GM19035 (cell line): ENCODE measurements around the gene PROSER2.

ENCODE experiments used
- ATAC-seq: cut with Tn5 transposase; IDR thresholded peaks from one replicate; pipeline ENCODE4 v1.9.1; 2021; ENCODE audit not compliant: unreplicated experiment

PROSER2 gene, protein sequence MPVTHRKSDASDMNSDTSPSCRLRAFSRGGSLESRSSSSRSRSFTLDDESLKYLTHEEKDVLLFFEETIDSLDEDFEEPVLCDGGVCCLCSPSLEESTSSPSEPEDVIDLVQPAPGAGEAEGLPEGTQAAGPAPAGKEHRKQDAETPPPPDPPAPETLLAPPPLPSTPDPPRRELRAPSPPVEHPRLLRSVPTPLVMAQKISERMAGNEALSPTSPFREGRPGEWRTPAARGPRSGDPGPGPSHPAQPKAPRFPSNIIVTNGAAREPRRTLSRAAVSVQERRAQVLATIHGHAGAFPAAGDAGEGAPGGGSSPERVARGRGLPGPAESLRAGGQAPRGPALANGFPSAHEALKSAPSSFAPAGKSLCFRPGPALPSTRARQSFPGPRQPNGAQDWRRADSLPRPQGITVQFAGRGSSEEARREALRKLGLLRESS

DNA sequence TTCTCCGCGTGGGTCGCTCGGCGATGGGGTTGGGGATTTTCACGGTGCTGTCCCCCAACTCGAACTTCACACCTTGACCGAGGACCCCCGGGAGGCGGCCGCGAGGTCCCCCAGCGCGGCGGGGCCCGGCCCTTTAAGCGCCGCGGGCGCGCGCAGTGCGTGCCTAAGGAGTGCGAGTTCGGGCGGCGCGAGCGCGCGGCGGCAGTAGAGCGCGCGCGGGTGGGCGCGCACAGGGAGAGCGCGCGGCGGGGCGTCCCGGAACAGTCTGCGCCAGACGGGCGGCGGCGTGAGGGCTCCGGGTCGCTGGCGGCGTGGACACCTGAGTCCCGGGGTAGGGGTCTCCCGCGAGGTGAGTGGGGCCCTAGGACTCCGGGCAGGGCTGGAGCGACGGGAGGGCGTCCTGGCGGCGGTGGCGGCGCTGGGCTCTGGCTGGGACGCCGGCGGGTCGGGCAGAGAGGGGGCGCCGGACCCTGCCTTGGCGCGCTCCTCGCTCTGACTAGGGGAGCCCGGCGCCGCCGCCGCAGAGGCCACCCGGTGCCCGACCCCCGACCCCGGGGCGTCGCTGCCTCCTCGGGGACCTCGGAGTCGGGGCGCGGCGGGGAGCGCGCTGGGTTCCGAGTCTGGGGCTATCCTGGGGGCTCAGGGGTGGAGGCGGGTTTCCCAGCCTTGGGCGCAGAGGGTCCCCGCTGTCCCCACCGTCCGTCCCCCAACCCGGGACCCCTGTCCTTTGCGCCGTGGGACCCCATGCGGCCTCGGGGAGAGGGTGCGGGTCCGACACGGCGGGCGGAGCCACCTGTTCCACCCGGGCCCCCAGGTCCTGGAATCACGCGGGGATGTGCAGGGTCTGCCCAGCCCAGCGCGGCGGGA lies at the start of gene PROSER2:
PROSER2 (plus strand) TSS at position 235 of the 867 bp plus-strand sequence. CDS start 28,722 bp downstream, outside the sequence.
- peak; percentile 68 for ATAC-seq

DNA sequence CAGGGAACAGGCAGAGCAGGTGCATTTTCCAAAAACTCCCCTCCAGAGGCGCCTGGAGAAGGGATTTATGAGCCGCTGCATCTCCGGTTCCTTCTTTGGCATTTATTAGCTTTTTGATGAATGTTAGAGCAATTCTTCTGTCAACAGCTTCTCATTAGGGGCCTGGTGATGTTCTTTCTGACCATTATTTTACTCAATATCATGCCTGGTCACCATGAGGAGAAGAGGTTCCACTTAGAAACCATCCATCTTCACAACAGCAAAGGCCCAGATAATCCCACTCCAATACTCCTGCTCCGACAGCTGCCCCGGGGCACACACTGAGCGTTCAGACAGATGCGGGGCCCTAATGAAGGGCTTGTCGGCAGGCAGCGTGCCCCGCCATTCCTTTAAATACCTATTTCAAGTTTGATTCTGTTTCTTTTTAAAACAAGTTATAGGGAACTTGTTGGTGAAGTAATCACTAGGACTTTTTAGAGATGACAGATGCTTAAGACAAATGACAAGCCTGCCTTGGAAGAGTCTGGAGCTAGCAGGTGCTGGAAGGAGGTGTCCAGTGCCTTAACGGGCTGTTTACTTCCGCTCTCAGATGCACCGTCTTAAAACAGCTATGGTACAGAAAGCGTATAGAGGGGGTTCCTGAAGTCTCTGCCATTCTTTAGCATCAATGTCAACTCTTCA lies 49.3 kb upstream of the PROSER2 start:
- ATAC-seq, result no peak

DNA sequence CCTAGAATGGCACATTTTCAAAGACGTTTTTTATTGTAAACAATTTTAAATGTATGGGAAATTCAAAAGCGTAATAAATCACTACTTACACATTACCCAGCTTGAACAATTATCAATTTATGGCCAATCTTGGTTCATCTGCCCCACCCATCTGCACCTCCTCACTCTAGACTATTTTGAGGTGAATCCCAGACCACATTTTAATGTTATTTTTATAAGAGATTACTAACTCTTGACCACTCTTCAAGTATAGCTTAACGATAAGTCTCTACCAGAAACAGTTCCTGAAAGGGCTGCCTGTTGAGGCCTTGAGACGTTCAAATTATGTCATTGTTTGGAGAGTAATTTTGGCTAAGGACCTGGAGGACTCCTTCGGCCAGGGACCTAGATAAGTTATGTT lies 47.7 kb upstream of the PROSER2 start:
- no peak for ATAC-seq

DNA sequence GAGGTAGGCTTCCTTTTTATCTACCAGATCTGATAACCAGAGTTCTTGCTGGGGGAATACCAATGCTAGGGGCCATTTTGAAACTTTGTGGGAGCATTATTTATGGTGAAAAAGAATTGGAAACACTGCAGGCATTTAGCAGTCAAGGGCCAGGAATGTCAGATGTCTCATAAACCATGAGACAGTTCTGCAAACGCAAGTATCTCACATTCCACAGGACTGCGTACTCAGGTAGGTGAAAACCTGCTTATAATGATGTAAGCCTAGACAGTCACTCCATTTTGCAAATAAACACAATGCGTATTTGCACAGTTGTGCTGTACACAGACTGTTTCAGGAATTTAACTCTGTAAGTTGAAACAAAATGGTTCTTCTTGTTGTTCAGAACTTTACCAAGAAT lies 47.1 kb upstream of the PROSER2 start:
- ATAC-seq, result no peak

DNA sequence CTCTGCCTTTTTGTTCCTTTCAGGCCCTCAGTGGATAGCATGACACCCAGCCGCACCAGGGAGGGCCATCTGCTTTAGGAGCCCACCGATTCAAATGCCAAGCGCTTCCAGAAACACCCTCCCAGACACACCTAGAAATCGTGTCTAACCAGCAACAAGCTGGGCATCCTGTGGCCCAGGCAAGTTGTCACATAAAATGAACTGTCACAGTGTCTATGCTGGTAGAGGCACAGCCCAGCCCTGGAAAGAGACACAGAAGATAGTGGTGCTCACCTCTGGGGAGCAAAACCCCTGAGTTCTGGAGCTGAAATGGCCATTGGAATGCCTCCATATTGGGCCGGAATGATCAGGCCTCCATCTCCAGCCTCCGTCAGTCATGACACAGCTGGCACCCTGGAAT lies 42.0 kb upstream of the PROSER2 start:
- ATAC-seq, result no peak

DNA sequence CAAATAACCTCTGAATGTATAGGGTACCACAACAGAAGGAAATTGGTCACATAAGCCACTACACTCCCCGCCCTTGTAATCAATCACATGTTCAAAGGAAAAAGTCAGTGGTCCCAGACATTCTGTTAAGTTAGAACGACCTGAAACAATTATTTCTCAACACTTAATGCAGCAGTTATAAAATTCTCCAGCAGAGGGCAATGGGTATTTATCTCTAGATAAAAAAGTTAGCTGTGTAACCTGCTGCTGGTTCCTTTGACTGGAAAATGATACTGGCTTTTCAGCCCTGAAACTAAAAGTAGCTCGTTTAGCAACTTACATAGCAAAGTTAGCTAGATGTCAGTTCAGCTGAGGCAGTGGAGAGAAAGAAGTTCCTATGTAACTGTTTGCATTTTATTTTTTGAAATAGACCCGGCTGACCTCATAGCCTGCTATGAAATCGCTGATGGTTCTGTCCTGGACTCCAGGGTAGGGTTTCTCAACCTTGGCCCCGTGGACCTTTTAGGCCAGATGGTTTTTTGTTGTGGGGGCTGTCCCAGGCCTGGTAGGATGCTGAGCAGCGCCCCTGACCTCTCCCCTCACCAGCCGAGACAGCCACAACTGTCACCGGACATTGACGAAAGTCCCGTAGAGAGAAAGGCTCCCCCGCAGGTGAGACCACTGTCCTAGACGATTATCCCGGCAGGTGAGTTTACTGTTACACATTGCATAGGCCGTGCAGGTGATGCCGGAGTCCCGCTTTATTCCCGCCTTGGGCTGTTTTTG lies 40.2 kb upstream of the PROSER2 start:
- ATAC-seq, result no peak

DNA sequence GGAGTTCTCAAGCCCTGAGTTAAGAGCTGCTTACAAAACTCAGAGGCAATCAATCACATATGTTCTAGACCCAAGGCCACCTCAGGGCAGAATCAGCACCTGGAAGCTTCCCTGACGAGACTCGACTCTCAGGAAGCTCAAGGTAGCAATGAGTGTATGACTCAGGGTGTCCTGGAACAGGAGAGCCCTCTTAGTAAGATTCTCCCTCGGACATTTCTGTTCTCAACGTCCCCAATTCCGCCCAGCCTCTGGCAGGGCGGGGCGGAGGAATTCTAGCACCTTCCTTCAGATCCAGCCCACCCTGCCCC lies 39.6 kb upstream of the PROSER2 start:
- ATAC-seq, result no peak

DNA sequence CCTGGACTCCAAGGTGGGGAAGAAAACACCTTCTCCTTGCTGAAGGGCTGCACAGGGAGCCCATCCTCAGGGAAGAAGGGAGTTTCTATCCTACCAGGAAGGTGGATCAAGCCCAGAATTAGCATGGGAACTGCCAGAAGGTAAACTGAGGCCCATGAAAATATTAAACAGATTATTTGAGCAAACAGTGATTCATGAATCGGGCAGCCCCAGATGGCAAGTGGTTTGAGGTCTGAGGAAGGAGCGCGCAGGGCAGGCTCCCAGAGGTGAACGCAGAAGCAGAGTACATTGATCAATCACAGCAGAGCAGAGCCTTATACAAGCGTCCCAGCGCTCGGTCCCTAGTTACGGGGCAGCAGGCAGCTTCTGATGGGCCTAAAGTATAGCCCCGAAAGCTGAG lies 35.8 kb upstream of the PROSER2 start:
- ATAC-seq, result no peak

DNA sequence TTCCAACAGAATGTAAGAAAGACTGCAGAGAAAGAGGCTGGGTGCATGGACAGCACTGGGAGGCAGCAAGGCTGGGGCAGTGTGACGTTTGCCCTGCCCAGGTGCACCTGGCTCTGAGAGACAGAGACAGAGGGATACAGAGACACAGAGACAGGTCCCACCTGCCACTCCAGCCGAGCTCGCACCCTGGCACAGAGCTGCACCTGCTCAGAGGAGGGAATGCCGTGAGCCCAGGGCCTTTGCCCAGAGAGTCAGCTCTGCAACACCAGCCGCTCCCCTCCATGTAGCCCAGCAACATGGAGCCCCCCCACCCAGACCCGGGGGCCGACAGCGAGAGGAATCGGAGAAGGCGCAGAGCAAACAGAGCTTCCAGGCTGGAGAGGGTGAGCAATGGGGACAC lies 35.3 kb upstream of the PROSER2 start:
- ATAC-seq, result no peak

DNA sequence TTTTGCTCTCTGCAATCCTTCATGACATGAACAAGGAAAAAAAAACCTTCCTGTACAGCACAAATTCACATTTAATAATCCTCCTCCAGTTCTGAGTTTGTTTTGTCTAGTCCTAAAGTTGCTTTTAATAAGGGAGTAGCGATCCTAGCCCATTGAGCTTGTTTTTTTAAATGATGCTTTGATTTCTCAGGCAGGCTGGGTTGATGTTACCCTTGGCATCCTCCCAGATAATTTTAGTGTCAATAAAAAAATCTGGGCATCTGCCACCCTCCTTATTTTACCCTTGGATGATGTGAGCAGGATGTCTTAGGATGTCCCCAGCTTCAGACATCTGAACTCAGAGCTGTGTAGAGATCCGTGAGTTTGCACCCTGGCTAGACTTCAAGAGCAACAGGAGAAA lies 33.9 kb upstream of the PROSER2 start:
- no peak for ATAC-seq

DNA sequence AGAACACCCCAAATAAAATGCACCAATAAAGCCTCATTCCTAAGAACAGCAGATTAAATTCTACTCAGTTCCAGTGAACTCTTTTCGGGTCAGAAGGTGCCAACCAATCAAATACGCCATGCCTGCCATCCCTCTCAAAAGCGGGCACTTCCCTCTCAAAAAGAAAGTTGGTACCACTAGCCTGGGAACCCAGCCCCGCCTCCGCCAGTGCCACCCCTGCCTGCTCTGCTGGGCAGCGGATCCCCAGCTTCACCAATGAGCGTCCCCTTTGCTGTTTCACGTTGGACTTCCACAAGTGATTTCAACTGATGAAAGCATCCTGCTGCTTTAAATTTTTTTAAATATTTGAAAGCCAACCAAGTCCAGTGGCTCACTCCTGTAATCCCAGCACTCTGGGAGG lies 33.2 kb upstream of the PROSER2 start:
- no peak for ATAC-seq

DNA sequence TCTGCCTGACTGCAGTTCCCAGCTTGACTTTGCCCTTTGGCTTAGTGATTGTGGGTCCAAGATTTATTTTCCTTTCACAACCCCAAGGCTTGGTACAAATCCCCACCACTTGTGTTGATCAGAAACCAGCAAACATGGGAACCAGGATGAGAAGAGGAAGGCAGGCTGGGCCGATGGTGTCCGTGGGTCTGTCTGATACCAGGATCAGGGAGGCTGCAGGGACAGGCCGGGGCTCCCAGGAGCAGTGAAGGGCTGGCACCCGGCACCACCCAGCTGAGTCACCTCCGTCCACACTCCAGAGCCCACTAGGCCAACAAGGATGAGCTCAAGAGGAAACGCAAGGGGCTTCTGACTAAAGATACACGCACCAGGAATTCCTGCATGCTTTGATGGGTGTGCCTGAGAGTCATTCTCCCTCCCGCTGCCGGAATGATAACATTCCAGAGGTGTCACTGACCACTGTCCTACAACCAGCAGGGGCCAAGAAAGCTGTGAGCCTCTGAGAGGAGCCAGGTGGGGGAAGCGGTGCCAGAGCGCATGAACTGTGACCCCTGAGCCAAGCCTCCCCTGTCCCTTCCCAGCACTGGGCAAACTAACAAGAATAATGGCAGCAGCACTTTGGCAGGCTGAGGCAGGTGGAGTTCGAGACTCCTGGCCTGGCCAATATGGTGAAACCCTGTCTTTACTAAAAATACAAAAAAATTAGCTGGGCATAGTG lies 29.2 kb upstream of the PROSER2 start:
- no peak for ATAC-seq

DNA sequence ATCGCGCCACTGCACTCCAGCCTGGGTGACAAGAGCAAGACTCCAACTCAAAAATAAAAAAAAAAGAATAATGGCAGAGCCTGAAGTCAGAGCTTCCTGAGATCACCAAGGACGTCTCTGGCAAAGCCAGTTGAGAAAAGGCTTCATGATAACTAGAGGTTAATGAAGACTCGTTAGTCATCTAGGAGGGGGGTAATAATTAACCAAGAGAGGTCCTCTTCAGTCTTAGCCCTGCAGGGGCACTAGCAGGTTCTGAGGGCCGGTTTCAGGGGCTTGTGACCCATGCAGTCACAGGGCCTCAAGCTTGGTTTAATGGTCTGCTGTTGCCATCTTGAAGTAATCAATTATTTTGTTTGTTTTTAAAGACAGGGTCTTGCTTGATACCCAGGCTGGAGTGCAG lies 28.6 kb upstream of the PROSER2 start:
- no peak for ATAC-seq

DNA sequence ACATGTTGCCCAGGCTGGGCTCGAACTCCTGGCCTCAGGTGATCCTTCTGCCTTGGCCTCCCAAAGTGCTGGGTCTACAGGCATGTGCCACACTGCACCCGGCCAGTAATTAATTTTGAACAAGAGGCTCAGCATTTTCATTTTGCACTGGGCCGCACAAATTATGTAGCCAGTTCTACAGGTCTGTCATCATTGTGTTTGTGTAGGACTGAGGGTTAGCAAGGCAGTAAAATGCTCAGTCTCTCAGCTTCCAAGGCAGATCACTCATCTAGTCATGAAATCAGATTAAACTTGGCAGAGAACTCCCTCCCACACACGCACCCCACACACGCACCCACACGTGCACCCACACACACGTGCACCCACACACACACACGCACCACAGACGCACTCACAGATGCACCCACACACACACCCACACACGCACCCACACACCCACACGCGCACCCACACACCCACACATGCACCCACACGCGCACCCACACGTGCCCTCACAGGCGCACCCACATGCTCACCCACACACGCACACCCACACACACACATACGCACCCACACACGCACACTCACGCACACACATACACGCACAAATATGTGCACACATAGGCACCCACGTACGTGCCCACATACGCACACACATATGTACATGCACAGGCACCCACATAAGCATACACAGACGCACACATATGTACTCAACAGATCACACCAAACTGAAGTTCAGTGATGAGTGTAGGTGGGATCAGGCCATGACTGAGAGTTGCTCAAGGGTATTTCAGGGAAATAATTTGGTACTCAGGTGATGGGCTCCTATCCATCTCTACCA lies 27.8 kb upstream of the PROSER2 start:
- ATAC-seq, result no peak

DNA sequence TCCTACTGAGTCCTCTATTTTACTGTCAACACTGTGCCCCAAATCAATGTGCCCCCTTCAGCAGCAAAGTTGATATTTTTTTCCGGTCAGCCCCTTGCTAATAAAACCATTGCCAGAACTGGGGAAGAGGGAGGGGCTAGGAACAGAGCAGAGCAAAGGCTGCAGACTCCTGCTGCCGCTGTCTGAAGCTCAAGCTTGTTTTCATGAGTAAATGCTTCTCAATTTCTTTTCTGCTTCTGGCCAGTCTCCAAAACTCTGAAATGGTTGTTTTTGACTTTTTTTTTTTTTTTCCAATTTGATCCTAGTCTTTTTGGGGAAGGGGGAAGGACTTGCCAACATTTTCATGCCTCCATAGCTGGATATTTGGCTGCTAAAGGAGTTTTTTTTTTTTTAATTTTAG lies 26.7 kb upstream of the PROSER2 start:
- no peak for ATAC-seq

DNA sequence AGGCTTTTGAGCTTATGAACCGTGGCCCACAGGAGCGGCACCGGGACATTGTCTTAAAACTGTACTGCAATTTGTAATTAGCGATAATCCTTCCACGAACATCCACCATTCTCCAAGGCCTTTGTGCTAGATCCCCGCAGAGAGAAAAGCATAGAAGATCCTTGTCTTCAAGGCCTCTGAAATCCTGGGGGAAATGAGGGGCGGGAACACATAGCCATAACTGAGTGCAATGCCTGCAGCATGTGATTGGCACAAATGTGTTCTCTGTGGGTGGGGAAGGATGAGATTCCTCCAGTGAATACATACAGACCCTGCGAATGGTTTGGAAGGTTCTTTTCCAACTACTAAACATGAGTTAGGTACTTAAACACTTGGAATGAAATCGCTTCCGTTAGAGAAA lies 25.9 kb upstream of the PROSER2 start:
- ATAC-seq, result no peak

DNA sequence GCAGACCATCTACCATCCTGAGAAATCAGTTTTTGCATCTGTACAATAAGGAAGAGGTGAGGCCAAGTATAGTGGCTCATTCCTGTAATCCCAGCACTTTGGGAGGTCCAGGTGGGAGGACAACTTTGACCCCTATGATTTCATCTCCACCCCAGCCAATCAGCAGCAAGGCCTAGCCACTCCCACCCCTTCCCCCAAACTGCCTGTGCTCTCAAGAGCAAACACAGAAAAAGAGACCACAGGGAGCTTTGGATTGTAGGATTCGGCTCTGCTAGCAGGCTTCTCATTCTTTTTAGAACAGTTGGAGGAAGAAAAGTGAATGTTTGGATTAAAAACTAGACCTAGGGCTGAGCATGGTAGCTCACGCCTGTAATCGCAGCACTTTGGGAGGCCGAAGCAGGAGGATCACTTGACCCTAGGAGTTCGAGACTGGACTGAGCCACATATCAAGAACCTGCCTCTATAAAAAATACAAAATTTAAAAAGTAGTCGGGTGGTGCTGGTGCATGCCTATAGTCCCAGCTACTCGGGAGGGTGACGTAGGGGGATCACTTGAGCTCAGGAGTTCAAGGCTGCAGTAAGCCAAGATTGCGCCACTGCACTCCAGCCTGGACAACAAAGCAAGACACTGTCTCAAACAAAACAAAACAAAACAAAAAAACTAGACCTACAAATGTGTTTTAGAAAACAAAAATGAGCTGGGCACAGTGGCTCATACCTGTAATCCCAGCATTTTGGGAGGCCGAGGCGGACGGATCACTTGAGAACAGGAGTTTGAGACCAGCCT lies 25.1 kb upstream of the PROSER2 start:
- no peak for ATAC-seq

DNA sequence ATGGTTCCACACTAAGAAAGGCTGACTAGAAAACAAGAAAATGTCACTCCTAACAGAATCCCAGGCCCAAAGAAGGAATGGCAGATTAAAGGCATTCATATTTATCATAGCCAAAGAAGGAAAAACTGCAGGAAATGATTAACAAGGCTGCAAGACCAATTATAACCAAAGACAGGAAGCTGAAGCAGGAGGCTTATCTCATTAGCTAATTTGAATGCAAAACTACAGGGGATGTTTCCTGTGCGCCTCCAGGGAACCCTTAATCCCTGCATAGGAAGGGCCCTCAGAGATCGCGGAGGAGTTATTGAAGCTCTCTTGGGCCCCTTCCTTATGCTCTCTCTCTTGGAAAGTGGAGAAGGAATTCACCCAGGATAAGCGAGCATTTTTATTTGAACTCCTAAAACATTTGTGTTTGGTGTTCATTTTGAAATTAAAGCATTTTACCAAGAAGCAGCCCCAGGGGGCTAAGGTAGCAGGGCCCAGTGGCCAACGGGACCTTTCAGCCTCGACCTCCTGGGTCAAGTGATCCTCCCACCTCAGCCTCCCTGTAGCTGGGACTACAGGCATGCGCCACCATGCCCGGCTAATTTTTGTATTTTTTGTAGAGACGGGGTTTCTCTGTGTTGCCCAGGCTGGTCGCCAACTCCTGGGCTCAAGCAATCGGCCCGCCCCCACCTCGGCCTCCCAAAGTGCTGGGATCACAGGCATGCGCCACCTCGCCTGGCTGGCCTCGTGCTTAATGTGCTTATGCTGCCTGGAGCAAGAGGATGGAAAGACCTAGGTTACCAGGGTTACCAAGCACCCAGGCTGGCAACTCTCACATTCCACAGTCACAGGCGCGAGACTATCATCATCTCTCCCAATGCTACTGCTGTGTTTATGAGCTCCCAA lies 24.1 kb upstream of the PROSER2 start:
- no peak for ATAC-seq
